ENCODE data around the gene PDE1A. TPM values are rescaled to one million over a fixed set of nuclear protein-coding genes. Genes with fewer than 3 reads are reported as not detected.

PDE1A gene
- total and polyA plus RNA-seq, 10 of the 15 experiments (the other 5 are each of a cell fraction or from before 2014, with no cell fraction given) = 1.1 TPM; not detected in 9

- TF ChIP-seq NFYB (IDR thresholded peaks at IDR 0.05; ENCODE audit: insufficient read depth, low read depth, low read length) (no peak), ZBTB11 (CRISPR knock-in tag; IDR thresholded peaks at IDR 0.05) (no peak), PKNOX1 (IDR thresholded peaks at IDR 0.05) (no peak), POLR2AphosphoS5 (IDR thresholded peaks at IDR 0.05; ENCODE audit: low read length) (no peak), PRDM15 (CRISPR knock-in tag; IDR thresholded peaks at IDR 0.05) (no peak), MEF2B (IDR thresholded peaks at IDR 0.05; ENCODE audit: partially characterized antibody, poor library complexity, severe bottlenecking) (no peak), PAX8 (IDR thresholded peaks at IDR 0.05) (no peak), SUPT20H (IDR thresholded peaks at IDR 0.05; ENCODE audit: borderline replicate concordance, control insufficient read depth, low read depth, low read length) (no peak), GABPA (IDR thresholded peaks at IDR 0.05; ENCODE audit: low read depth) (no peak)
These were observed 262.1 kb downstream of the PDE1A start (continued) for GRCh38 chr2:182164686-182165085.

Measured in GM12878 (cell line).